WTC11 (cell line): ENCODE data around the gene AKAP9. TPM values are rescaled to one million over a fixed set of nuclear protein-coding genes. Genes with fewer than 3 reads are reported as not detected.
A peak's percentile ranks its signal among the peaks of the same experiment; 100 is the strongest.

Source experiments
- ATAC-seq: fragments of 200-7000 bp; cut with Tn5 transposase; 2 replicates; pipeline ENCODE4 v1.10.0; 2021; ENCODE audit warnings: mild to moderate bottlenecking, moderate library complexity
- Bru-seq: library from RNA; stranded (reverse); fragments of 400-500 nt; gene quantifications from one replicate; lab custom pipeline; 2021; lab: Mats Ljungman, UMichigan
- CTCF ChIA-PET: fragments of 300-600 bp; sonication (Branson Sonifier 250); formaldehyde crosslinking; loops from one replicate; lab custom pipeline; 2021; ENCODE audit warnings: antibody characterized with exemption; lab: Charles Lee
- POLR2A ChIA-PET: fragments of 350-600 bp; sonication (Branson Sonifier 250); formaldehyde crosslinking; loops from one replicate; lab custom pipeline; 2021; ENCODE audit warnings: antibody characterized with exemption; lab: Charles Lee
- DNase-seq: peaks from one replicate; pipeline ENCODE4 v3.0.0; 2021; ENCODE audit warnings: low spot score
- H3K27ac Mint-ChIP-seq: 2 replicates; pipeline ENCODE4 v1.8.0; 2021; ENCODE audit warnings: mixed read lengths
- H3K27me3 Mint-ChIP-seq: 2 replicates; pipeline ENCODE4 v1.8.0; 2021; ENCODE audit warnings: low read depth, mild to moderate bottlenecking, moderate library complexity, mixed read lengths
- H3K36me3 Mint-ChIP-seq: 2 replicates; pipeline ENCODE4 v1.8.0; 2021; ENCODE audit warnings: mixed read lengths
- H3K4me1 Mint-ChIP-seq: 2 replicates; pipeline ENCODE4 v1.8.0; 2022; ENCODE audit warnings: mixed read lengths
- H3K4me3 Mint-ChIP-seq: 2 replicates; pipeline ENCODE4 v1.8.0; 2021; ENCODE audit warnings: mild to moderate bottlenecking, moderate library complexity, mixed read lengths
- H3K9me3 Mint-ChIP-seq: 2 replicates; pipeline ENCODE4 v1.8.0; 2021; ENCODE audit warnings: mixed read lengths
- CREM ChIP-seq: sonication (generic); formaldehyde crosslinking; IDR thresholded peaks from 2 replicates; pipeline ENCODE4 v1.8.1; 2022; ENCODE audit warnings: mild to moderate bottlenecking, missing genetic modification reagents, moderate library complexity
- ETV6 ChIP-seq: sonication (generic); formaldehyde crosslinking; IDR thresholded peaks from 2 replicates; pipeline ENCODE4 v1.8.1; 2022; ENCODE audit warnings: mild to moderate bottlenecking, missing genetic modification reagents
- FOXJ3 ChIP-seq: sonication (generic); formaldehyde crosslinking; IDR thresholded peaks from 2 replicates; pipeline ENCODE4 v1.9.0; 2021; ENCODE audit warnings: missing genetic modification reagents, mild to moderate bottlenecking, borderline replicate concordance
- FOXK1 ChIP-seq: sonication (generic); formaldehyde crosslinking; IDR thresholded peaks from 2 replicates; pipeline ENCODE4 v1.8.0; 2022; ENCODE audit warnings: mild to moderate bottlenecking, moderate library complexity, missing genetic modification reagents
- GABPB1 ChIP-seq: sonication (generic); formaldehyde crosslinking; IDR thresholded peaks from 2 replicates; pipeline ENCODE4 v1.8.1; 2023; ENCODE audit warnings: mild to moderate bottlenecking, missing genetic modification reagents
- IRF2 ChIP-seq: sonication (generic); formaldehyde crosslinking; IDR thresholded peaks from 2 replicates; pipeline ENCODE4 v1.8.0; 2022; ENCODE audit warnings: low read depth, missing genetic modification reagents, borderline replicate concordance
- KAT7 ChIP-seq: sonication (generic); formaldehyde crosslinking; IDR thresholded peaks from 2 replicates; pipeline ENCODE4 v1.8.1; 2023; ENCODE audit warnings: missing genetic modification reagents, mild to moderate bottlenecking, borderline replicate concordance
- MYBL2 ChIP-seq: sonication (generic); formaldehyde crosslinking; IDR thresholded peaks from 2 replicates; pipeline ENCODE4 v1.8.1; 2023; ENCODE audit warnings: mild to moderate bottlenecking, moderate library complexity, missing genetic modification reagents
- NR2C2 ChIP-seq: sonication (generic); formaldehyde crosslinking; IDR thresholded peaks from 2 replicates; pipeline ENCODE4 v1.8.0; 2022; ENCODE audit warnings: mild to moderate bottlenecking, missing genetic modification reagents
- NR3C1 ChIP-seq: sonication (generic); formaldehyde crosslinking; conservative IDR thresholded peaks from 2 replicates; pipeline ENCODE4 v1.8.1; 2023; ENCODE audit warnings: low read depth, mild to moderate bottlenecking, missing genetic modification reagents
- SP1 ChIP-seq: sonication (generic); formaldehyde crosslinking; conservative IDR thresholded peaks from 2 replicates; pipeline ENCODE4 v1.8.1; 2022; ENCODE audit warnings: missing genetic modification reagents
- TEAD1 ChIP-seq: sonication (generic); formaldehyde crosslinking; IDR thresholded peaks from 2 replicates; pipeline ENCODE4 v1.8.0; 2022; ENCODE audit warnings: mild to moderate bottlenecking, missing genetic modification reagents
- ZNF121 ChIP-seq: sonication (generic); formaldehyde crosslinking; IDR thresholded peaks from 2 replicates; pipeline ENCODE4 v1.8.0; 2023; ENCODE audit warnings: missing genetic modification reagents
- ZNF423 ChIP-seq: fragments of 250-450 bp; sonication (Bioruptor Pico); IDR thresholded peaks from 2 replicates; pipeline ENCODE4 v2.1.2; 2022; ENCODE audit warnings: mild to moderate bottlenecking, moderate library complexity
- long read RNA-seq, 3 experiments: library from RNA in 1 of 3; library from capped mRNA in 1 of 3; library from polyadenylated mRNA in 1 of 3; unstranded in 2 of 3; stranded (forward) in 1 of 3; transcript quantifications; one replicate each; pipeline ENCODE4 v2.0.0, GENCODE V29; 2021
- total RNA-seq: library from RNA; stranded (reverse); gene quantifications from 3 replicates; pipeline ENCODE4 v1.2.3, GENCODE V29; 2021
- TF ChIP-seq, protein P1 (sequence below): sonication (generic); formaldehyde crosslinking; IDR thresholded peaks from 2 replicates; pipeline ENCODE4 v1.8.1; 2023; ENCODE audit warnings: mild to moderate bottlenecking, missing genetic modification reagents, borderline replicate concordance
- TF ChIP-seq, protein P2 (sequence below): sonication (generic); formaldehyde crosslinking; IDR thresholded peaks from 2 replicates; pipeline ENCODE4 v1.8.1; 2022; ENCODE audit warnings: mild to moderate bottlenecking, missing genetic modification reagents, moderate library complexity, borderline replicate concordance
- TF ChIP-seq, protein P3 (sequence below): sonication (generic); formaldehyde crosslinking; IDR thresholded peaks from 2 replicates; pipeline ENCODE4 v1.8.0; 2022; ENCODE audit warnings: mild to moderate bottlenecking, missing genetic modification reagents
- TF ChIP-seq, protein P4 (sequence below): sonication (generic); formaldehyde crosslinking; IDR thresholded peaks from 2 replicates; pipeline ENCODE4 v1.8.1; 2023; ENCODE audit warnings: mild to moderate bottlenecking, moderate library complexity, missing genetic modification reagents
- TF ChIP-seq, protein P5 (sequence below): sonication (generic); formaldehyde crosslinking; conservative IDR thresholded peaks from 2 replicates; pipeline ENCODE4 v1.8.1; 2023; ENCODE audit warnings: mild to moderate bottlenecking, low read depth, missing genetic modification reagents, moderate library complexity
- TF ChIP-seq, protein P6 (sequence below): sonication (generic); formaldehyde crosslinking; IDR thresholded peaks from 2 replicates; pipeline ENCODE4 v1.8.1; 2023; ENCODE audit warnings: mild to moderate bottlenecking, missing genetic modification reagents, moderate library complexity
- TF ChIP-seq, protein P7 (sequence below): sonication (generic); formaldehyde crosslinking; IDR thresholded peaks from 2 replicates; pipeline ENCODE4 v1.8.0; 2022; ENCODE audit warnings: mild to moderate bottlenecking, missing genetic modification reagents
- TF ChIP-seq, protein P8 (sequence below): sonication (generic); formaldehyde crosslinking; IDR thresholded peaks from 2 replicates; pipeline ENCODE4 v1.8.1; 2022; ENCODE audit warnings: mild to moderate bottlenecking, moderate library complexity, missing genetic modification reagents

The AKAP9 gene
- total RNA-seq: 29.4 to 35.2 TPM (median 32.7 TPM) in 3 replicates
- Bru-seq, nascent RNA: percentile 77 among the genes with signal in this experiment
- long read RNA-seq, experiment 1, full-length matches to known transcripts: 1 of 34 reads
- long read RNA-seq, experiment 1, partial matches to known transcripts: 23 of 34 reads
- long read RNA-seq, experiment 1, other reads (novel, unspliced or antisense): 10 of 34 reads
- long read RNA-seq, experiment 2, partial matches to known transcripts: 12 of 18 reads
- long read RNA-seq, experiment 2, other reads (novel, unspliced or antisense): 6 of 18 reads
- long read RNA-seq, experiment 3, transcript AKAP9-205 (7 exons, 1,356 nt): major isoform, 6 of 23 reads
- long read RNA-seq, experiment 3, partial matches to known transcripts: 12 of 23 reads
- long read RNA-seq, experiment 3, other reads (novel, unspliced or antisense): 5 of 23 reads

DNA sequence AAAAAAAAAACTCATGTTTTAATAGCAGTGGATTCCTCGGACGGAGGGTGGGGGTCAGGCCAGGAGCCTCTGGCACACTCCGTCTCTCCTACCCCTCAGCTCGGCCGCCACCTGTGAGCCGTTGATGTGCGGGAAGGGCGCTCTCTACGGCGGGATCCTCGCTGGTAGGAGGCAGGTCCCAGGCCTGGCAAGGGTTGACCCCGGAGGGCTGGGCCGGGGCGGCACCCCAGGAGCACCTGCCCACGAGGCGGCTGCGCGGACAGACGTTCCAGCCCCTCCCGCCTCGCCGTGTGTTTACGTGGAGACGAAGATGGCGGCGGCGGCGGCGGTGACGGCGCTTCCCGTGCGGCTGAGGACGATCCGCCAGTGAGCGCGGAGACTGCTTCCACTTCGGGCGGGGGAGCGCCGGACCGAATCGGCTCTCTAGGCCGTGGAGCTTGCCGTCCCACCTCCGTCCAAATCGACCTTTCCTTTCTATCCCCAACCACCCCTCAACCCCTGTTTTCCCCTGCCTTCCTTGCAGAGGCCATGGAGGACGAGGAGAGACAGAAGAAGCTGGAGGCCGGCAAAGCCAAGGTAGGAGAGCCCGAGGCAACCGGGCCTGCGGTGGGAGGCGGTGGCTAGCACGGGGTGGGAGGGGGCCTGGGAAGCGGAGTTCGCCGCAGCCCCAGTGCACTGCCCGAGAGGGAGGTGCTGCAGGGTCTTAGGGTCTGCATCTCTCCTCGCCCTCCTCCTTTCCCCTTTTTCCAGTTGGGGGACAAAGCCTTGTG, at the start of gene AKAP9:
Gene AKAP9 (plus strand): TSS at position 291 of the 770 bp plus-strand sequence. CDS start 238 bp downstream, at position 529.
- DNase-seq (peak; percentile 85), ATAC-seq (peak; percentile 93)
- ChIA-PET POLR2A (interaction anchor here (0.6 to 0.7 kb wide), 2 partner anchors 587 to 588 kb away, joined by 4 to 5 read pairs; partner anchors contain the start of genes PEX1 and RBM48), CTCF (interaction anchor here (0.8 to 3.9 kb wide), 3 partner anchors 60 to 1486 kb away, joined by 4 to 21 read pairs (median 4); partner anchors contain the start of gene MTERF1)
- peak within 1 kb of the TSS; percentile 97 for H3K27ac Mint-ChIP-seq
- no peaks in the 10 kb centered on the region for H3K36me3 Mint-ChIP-seq
- no peaks in the 10 kb centered on the region for H3K9me3 Mint-ChIP-seq
- peaks cover 15% of the 10 kb centered on the region for H3K4me1 Mint-ChIP-seq
- peaks cover 41% of the 10 kb centered on the region for H3K27me3 Mint-ChIP-seq
- H3K4me3 Mint-ChIP-seq: peak within 1 kb of the TSS; percentile 85
- TF ChIP-seq, protein P1, sequence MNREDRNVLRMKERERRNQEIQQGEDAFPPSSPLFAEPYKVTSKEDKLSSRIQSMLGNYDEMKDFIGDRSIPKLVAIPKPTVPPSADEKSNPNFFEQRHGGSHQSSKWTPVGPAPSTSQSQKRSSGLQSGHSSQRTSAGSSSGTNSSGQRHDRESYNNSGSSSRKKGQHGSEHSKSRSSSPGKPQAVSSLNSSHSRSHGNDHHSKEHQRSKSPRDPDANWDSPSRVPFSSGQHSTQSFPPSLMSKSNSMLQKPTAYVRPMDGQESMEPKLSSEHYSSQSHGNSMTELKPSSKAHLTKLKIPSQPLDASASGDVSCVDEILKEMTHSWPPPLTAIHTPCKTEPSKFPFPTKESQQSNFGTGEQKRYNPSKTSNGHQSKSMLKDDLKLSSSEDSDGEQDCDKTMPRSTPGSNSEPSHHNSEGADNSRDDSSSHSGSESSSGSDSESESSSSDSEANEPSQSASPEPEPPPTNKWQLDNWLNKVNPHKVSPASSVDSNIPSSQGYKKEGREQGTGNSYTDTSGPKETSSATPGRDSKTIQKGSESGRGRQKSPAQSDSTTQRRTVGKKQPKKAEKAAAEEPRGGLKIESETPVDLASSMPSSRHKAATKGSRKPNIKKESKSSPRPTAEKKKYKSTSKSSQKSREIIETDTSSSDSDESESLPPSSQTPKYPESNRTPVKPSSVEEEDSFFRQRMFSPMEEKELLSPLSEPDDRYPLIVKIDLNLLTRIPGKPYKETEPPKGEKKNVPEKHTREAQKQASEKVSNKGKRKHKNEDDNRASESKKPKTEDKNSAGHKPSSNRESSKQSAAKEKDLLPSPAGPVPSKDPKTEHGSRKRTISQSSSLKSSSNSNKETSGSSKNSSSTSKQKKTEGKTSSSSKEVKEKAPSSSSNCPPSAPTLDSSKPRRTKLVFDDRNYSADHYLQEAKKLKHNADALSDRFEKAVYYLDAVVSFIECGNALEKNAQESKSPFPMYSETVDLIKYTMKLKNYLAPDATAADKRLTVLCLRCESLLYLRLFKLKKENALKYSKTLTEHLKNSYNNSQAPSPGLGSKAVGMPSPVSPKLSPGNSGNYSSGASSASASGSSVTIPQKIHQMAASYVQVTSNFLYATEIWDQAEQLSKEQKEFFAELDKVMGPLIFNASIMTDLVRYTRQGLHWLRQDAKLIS (CRISPR knock-in tag): no peak
- TF ChIP-seq, protein P2, sequence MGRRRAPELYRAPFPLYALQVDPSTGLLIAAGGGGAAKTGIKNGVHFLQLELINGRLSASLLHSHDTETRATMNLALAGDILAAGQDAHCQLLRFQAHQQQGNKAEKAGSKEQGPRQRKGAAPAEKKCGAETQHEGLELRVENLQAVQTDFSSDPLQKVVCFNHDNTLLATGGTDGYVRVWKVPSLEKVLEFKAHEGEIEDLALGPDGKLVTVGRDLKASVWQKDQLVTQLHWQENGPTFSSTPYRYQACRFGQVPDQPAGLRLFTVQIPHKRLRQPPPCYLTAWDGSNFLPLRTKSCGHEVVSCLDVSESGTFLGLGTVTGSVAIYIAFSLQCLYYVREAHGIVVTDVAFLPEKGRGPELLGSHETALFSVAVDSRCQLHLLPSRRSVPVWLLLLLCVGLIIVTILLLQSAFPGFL: 0 out of 2 replicates have a peak, but pooled peaks have one; percentile 44
- TF ChIP-seq NR3C1 (CRISPR knock-in tag) (no peak), ZNF121 (CRISPR knock-in tag) (peak; percentile 33; the same call in 1 of the 2 replicates), MYBL2 (CRISPR knock-in tag) (0 out of 2 replicates have a peak, but pooled peaks have one; percentile 34), ZNF423 (peak; percentile 41; the same call in 1 of the 2 replicates), KAT7 (0 out of 2 replicates have a peak, but pooled peaks have one; percentile 62), FOXK1 (peak; percentile 98), GABPB1 (CRISPR knock-in tag) (peak; percentile 62), IRF2 (no peak), NR2C2 (CRISPR knock-in tag) (no peak), TEAD1 (CRISPR knock-in tag) (peak; percentile 84; the same call in 1 of the 2 replicates), CREM (CRISPR knock-in tag) (peak; percentile 88), SP1 (CRISPR knock-in tag) (peak; percentile 75), ETV6 (CRISPR knock-in tag) (peak; percentile 74; the same call in 1 of the 2 replicates), FOXJ3 (CRISPR knock-in tag) (no peak; the same call in 1 of the 2 replicates)
- TF ChIP-seq, protein P3, sequence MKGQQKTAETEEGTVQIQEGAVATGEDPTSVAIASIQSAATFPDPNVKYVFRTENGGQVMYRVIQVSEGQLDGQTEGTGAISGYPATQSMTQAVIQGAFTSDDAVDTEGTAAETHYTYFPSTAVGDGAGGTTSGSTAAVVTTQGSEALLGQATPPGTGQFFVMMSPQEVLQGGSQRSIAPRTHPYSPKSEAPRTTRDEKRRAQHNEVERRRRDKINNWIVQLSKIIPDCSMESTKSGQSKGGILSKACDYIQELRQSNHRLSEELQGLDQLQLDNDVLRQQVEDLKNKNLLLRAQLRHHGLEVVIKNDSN (CRISPR knock-in tag): peak; percentile 50; the same call in 1 of the 2 replicates
- TF ChIP-seq, protein P4, sequence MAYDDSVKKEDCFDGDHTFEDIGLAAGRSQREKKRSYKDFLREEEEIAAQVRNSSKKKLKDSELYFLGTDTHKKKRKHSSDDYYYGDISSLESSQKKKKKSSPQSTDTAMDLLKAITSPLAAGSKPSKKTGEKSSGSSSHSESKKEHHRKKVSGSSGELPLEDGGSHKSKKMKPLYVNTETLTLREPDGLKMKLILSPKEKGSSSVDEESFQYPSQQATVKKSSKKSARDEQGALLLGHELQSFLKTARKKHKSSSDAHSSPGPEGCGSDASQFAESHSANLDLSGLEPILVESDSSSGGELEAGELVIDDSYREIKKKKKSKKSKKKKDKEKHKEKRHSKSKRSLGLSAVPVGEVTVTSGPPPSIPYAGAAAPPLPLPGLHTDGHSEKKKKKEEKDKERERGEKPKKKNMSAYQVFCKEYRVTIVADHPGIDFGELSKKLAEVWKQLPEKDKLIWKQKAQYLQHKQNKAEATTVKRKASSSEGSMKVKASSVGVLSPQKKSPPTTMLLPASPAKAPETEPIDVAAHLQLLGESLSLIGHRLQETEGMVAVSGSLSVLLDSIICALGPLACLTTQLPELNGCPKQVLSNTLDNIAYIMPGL (CRISPR knock-in tag): peak; percentile 93
- TF ChIP-seq, protein P5, sequence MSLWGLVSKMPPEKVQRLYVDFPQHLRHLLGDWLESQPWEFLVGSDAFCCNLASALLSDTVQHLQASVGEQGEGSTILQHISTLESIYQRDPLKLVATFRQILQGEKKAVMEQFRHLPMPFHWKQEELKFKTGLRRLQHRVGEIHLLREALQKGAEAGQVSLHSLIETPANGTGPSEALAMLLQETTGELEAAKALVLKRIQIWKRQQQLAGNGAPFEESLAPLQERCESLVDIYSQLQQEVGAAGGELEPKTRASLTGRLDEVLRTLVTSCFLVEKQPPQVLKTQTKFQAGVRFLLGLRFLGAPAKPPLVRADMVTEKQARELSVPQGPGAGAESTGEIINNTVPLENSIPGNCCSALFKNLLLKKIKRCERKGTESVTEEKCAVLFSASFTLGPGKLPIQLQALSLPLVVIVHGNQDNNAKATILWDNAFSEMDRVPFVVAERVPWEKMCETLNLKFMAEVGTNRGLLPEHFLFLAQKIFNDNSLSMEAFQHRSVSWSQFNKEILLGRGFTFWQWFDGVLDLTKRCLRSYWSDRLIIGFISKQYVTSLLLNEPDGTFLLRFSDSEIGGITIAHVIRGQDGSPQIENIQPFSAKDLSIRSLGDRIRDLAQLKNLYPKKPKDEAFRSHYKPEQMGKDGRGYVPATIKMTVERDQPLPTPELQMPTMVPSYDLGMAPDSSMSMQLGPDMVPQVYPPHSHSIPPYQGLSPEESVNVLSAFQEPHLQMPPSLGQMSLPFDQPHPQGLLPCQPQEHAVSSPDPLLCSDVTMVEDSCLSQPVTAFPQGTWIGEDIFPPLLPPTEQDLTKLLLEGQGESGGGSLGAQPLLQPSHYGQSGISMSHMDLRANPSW: no peak
- TF ChIP-seq, protein P6, sequence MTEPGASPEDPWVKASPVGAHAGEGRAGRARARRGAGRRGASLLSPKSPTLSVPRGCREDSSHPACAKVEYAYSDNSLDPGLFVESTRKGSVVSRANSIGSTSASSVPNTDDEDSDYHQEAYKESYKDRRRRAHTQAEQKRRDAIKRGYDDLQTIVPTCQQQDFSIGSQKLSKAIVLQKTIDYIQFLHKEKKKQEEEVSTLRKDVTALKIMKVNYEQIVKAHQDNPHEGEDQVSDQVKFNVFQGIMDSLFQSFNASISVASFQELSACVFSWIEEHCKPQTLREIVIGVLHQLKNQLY (CRISPR knock-in tag): peak; percentile 41; the same call in 1 of the 2 replicates
- TF ChIP-seq, protein P7, sequence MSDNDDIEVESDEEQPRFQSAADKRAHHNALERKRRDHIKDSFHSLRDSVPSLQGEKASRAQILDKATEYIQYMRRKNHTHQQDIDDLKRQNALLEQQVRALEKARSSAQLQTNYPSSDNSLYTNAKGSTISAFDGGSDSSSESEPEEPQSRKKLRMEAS (CRISPR knock-in tag): peak; percentile 89
- TF ChIP-seq, protein P8, sequence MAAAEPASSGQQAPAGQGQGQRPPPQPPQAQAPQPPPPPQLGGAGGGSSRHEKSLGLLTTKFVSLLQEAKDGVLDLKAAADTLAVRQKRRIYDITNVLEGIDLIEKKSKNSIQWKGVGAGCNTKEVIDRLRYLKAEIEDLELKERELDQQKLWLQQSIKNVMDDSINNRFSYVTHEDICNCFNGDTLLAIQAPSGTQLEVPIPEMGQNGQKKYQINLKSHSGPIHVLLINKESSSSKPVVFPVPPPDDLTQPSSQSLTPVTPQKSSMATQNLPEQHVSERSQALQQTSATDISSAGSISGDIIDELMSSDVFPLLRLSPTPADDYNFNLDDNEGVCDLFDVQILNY (CRISPR knock-in tag): peak; percentile 96
